Psoas muscle (tissue), 8 donors: Measurements from ENCODE around the gene PDE6A. TPM values are rescaled to one million over a fixed set of nuclear protein-coding genes. Genes with fewer than 3 reads are reported as not detected.
"Not testable (repeated sequence)": the region's sequence is repeated elsewhere in the genome, so short reads cannot be mapped to it uniquely, and the experiment has no call there.

Experiments used
- ATAC-seq, 4 donors: fragments of 200-7000 bp; cut with Tn5 transposase; one replicate each; pipeline ENCODE4 v1.9.1; 2020; ENCODE audit warnings: moderate library complexity in 3 of 4, mild to moderate bottlenecking in 2 of 4
- DNase-seq, 2 donors: peaks; one replicate each; pipeline ENCODE4 v3.0.0-alpha.2; 2020
- H3K27ac ChIP-seq: fragments of 200-600 bp; one replicate; pipeline ENCODE4 v1.8.0; 2022
- H3K27me3 ChIP-seq, 3 donors: fragments of 200-600 bp in 1 of 3; one replicate each; pipeline versions ENCODE4 v1.6.1 to v1.8.0; 2013 to 2022; ENCODE audit warnings: low read length in 2 of 3, mild to moderate bottlenecking in 2 of 3, moderate library complexity in 1 of 3; ENCODE audit not compliant: insufficient read depth in 3 of 3
- H3K36me3 ChIP-seq, 2 donors: fragments of 200-600 bp in 1 of 2; one replicate each; pipeline versions ENCODE4 v1.6.1 to v1.8.0; 2013 to 2022; ENCODE audit warnings: low read depth in 1 of 2, mild to moderate bottlenecking in 1 of 2, moderate library complexity in 1 of 2; ENCODE audit not compliant: insufficient read depth in 1 of 2
- H3K4me1 ChIP-seq: fragments of 200-600 bp; one replicate; pipeline ENCODE4 v1.8.0; 2022
- H3K4me3 ChIP-seq: fragments of 200-600 bp; one replicate; pipeline ENCODE4 v1.8.0; 2022; ENCODE audit warnings: mild to moderate bottlenecking
- H3K9me3 ChIP-seq: fragments of 200-600 bp; one replicate; pipeline ENCODE4 v1.8.0; 2022
- WGBS, 3 donors: extraction: QIAGEN DNeasy Blood & Tissue Kit; methylation state at CpG; one replicate each; pipeline versions ENCODE4 v1.1.6 to v1.1.7; 2013; 5-methylcytosine and 5-hydroxymethylcytosine counted together
- intact Hi-C, 2 donors: fragments of 100-400 bp; cut with DNase I; formaldehyde crosslinking; loops; one replicate each; pipeline versions ENCODE4 v1.11.0 to v1.14.2; 2022
- polyA plus RNA-seq, 3 donors: library from polyadenylated mRNA; stranded (reverse); fragments of 200-250 nt; gene quantifications; one replicate each; pipeline ENCODE4 v1.2.3, GENCODE V29; 2013
- total RNA-seq, 4 donors: library from RNA; stranded (reverse); fragmentation: NEBNext Ultra II Directional in 2 of 4; extraction: Animal tissue kit (Norgen Biotek cat#: 25700) in 2 of 4; gene quantifications; one replicate each; pipeline versions ENCODE4 v1.2.1 to v1.2.4, GENCODE V29; 2021 to 2023
- TF ChIP-seq, protein P1 (sequence below): fragments of 200-600 bp; IDR thresholded peaks from one replicate; pipeline ENCODE4 v1.8.0; 2022; ENCODE audit warnings: antibody characterized with exemption
- donor health status: healthy with polysubstance abuse.
- donor health status: DM: no; HTN: no; CAD: no; lungs with moderate emphysema.
- donor health status: Bipolar disorder and iron deficiency.
- donor health status: healthy.
- donor health status: DM: yes; HTN: yes; CAD: no.
- donor health status: DM: no; HTN: no; CAD: no.
- donor health status: DM: no; HTN: no; CAD: no.
- donor health status: DM: yes; HTN: yes; CAD: no.

The PDE6A gene
- total and polyA plus RNA-seq, 7 donors, result 0.04 to 0.26 (median 0.10) TPM

DNA sequence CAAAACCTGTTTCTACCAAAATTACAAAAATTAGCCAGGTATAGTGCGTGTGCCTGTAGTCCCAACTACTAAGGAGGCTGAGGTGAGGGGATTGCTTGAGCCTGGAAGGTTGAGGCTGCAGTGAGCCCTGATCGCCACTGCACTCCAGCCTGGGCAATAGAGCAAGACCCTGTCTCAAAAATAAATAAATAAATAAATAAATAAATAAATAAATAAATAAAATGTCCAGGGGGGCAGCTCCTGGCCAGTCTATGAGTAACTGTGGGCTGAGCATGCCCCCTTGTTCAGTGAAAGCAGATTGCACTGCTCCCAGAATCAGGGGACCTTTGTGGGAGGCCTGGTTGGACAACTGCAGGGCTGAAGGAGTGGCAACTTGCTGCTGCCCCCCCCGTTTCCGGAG is 62.7 kb downstream of the PDE6A start:
- Histone ChIP-seq H3K9me3 (no peaks in the 10 kb centered on the region), H3K36me3 (no peaks in the 10 kb centered on the region), H3K4me3 (no peak overlapping the region), H3K27me3 (no peaks in the 10 kb centered on the region), H3K27ac (no peak overlapping the region), H3K4me1 (no peaks in the 10 kb centered on the region)
- 78 to 89% (median 81%) methylated on average over 4 of the region's 4 CpGs for WGBS, 3 donors
- TF ChIP-seq, protein P1, sequence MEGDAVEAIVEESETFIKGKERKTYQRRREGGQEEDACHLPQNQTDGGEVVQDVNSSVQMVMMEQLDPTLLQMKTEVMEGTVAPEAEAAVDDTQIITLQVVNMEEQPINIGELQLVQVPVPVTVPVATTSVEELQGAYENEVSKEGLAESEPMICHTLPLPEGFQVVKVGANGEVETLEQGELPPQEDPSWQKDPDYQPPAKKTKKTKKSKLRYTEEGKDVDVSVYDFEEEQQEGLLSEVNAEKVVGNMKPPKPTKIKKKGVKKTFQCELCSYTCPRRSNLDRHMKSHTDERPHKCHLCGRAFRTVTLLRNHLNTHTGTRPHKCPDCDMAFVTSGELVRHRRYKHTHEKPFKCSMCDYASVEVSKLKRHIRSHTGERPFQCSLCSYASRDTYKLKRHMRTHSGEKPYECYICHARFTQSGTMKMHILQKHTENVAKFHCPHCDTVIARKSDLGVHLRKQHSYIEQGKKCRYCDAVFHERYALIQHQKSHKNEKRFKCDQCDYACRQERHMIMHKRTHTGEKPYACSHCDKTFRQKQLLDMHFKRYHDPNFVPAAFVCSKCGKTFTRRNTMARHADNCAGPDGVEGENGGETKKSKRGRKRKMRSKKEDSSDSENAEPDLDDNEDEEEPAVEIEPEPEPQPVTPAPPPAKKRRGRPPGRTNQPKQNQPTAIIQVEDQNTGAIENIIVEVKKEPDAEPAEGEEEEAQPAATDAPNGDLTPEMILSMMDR, result no peak
- ATAC-seq (no peak), DNase-seq (no peak)
- intact Hi-C loops, result no loop called here

DNA sequence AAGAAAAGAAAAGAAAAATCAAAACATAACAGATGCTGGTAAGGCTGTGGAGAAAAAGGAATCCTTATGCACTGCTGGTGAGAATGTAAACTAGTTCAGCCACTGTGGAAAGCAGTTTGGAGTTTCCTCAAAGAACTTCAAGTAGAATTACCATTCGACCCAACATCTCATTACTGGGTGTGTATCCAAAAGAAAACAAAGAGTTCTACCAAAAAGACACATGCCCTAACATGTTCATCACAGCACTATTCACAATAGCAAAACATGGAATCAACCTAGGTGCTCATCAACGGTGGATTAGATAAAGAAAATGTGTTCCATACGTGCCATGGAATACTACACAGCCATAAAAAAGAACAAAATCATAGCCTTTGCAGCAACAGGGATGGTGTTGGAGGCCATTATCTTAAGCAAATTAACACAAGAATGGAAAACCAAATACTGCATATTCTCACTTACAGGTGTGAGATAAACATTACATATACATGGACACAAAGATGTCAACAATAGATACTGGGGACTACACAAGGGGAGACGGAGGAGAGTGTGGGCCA is 63.4 kb downstream of the PDE6A start:
- ATAC-seq (no peak), DNase-seq (no peak)
- intact Hi-C loops, result no loop called here
- no peaks in the 10 kb centered on the region for H3K27me3 ChIP-seq
- 93 to 98% (median 95%) methylated on average over 4 of the region's 4 CpGs for WGBS, 3 donors
- TF ChIP-seq, protein P1, result no peak
- no peaks in the 10 kb centered on the region for H3K36me3 ChIP-seq
- H3K4me3 ChIP-seq, result no peak overlapping the region
- H3K4me1 ChIP-seq, result no peaks in the 10 kb centered on the region
- H3K9me3 ChIP-seq, result no peaks in the 10 kb centered on the region
- H3K27ac ChIP-seq, result no peak overlapping the region

DNA sequence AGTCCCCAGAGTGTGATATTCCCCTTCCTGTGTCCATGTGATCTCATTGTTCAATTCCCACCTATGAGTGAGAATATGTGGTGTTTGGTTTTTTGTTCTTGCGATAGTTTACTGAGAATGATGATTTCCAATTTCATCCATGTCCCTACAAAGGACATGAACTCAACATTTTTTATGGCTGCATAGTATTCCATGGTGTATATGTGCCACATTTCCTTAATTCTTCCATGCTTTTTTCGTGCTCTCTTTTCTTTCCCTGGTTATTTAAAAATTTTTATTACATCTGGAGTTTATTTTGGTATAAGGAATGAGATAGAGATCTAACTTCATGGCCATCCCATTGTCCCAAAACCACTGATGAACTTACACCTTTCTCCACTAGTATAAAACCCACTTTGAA is 65.0 kb downstream of the PDE6A start:
- DNase-seq, H3K9me3 ChIP-seq, H3K27me3 ChIP-seq, intact Hi-C loops, H3K4me3 ChIP-seq, ATAC-seq, H3K36me3 ChIP-seq, H3K27ac ChIP-seq, H3K4me1 ChIP-seq: not testable (repeated sequence)
- WGBS, 3 donors, result 61 to 68% (median 67%) methylated on average over 1 of the region's 2 CpGs

DNA sequence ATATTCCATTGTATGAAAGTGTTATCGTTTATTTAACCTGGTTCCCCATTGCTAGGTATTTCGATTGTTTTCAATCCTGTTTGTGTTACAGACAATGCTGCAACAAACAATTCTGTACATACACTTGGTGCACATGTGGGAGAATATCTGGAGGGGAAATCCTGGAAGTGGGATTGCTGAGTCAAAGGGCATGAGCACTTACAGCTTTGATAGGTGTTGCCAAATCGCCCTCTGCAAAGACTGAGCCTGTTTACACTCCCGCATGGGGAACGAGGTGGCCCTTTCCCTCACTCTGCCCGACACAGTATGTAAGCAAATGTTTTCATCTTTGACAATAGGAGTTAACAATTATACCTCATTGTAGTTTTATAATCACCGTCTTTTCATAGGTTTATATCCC is 66.2 kb downstream of the PDE6A start:
- H3K9me3 ChIP-seq, result no peaks in the 10 kb centered on the region
- no peaks in the 10 kb centered on the region for H3K36me3 ChIP-seq
- H3K27ac ChIP-seq, result no peak overlapping the region
- intact Hi-C loops, result no loop called here
- 41 to 45% (median 43%) methylated on average over 7 of the region's 7 CpGs for WGBS, 3 donors
- no peaks in the 10 kb centered on the region for H3K27me3 ChIP-seq
- H3K4me3 ChIP-seq, result no peak overlapping the region
- ATAC-seq, result no peak
- no peak for DNase-seq
- H3K4me1 ChIP-seq, result no peaks in the 10 kb centered on the region
- TF ChIP-seq, protein P1, result no peak

DNA sequence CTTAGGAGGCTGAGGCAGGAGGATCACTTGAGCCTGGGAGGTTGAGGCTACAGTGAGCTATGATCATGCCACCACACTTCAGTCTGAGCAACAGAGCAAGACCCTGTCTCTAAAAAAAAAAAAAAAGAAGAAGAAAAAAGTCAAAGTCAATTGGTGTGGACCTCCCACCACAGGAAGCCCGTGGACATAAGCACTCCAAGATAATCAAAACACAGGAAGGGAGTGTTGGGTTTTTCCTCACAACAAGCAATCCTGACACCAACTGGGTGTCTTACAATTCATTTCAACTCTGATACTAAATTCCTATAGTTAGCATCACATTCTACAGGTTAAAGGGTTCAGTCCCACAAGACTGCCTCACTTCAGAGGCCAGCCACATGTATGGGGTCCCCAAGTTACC is 70.7 kb downstream of the PDE6A start:
- H3K9me3 ChIP-seq, result no peaks in the 10 kb centered on the region
- ATAC-seq, result no peak
- peaks cover 6% of the 10 kb centered on the region for H3K4me1 ChIP-seq
- 50 to 56% (median 54%) methylated on average over 1 of the region's 1 CpG for whole genome bisulfite sequencing, 3 donors
- no peak overlapping the region for H3K4me3 ChIP-seq
- DNase-seq, result no peak
- H3K27me3 ChIP-seq, result no peaks in the 10 kb centered on the region
- intact Hi-C loops, result no loop called here
- TF ChIP-seq, protein P1, result no peak
- no peak overlapping the region for H3K27ac ChIP-seq
- H3K36me3 ChIP-seq, result no peaks in the 10 kb centered on the region
